ENCODE data around the gene VPS11. TPM values are rescaled to one million over a fixed set of nuclear protein-coding genes. Genes with fewer than 3 reads are reported as not detected.
"Not testable (repeated sequence)": the region's sequence is repeated elsewhere in the genome, so short reads cannot be mapped to it uniquely, and the experiment has no call there.

The VPS11 gene
- total and polyA plus RNA-seq, 8 donors, result 30.5 to 61.2 (median 55.2) TPM

GRCh38 chr11:119100246-119100970 is 32.8 kb downstream of the VPS11 start:
- Histone ChIP-seq H3K9me3 (no peaks in the 10 kb centered on the region), H3K36me3 (peaks cover 0 to 20% of the 10 kb centered on the region in 2 donors), H3K27ac (no peak overlapping the region), H3K4me3 (peak overlapping the region; percentile 73 to 87), H3K4me1 (peaks cover 14 to 39% of the 10 kb centered on the region in 2 donors), H3K27me3 (no peaks in the 10 kb centered on the region)
- intact Hi-C loops (cut with DNase I), result no loop called here
- TF ChIP-seq CTCF (IDR thresholded peaks at IDR 0.05), result no peak
- no peak for ATAC-seq
- no peak for DNase-seq

- ATAC-seq, result peak; percentile 28
- no peaks in the 10 kb centered on the region for H3K9me3 ChIP-seq
- peaks cover 16 to 37% of the 10 kb centered on the region in 2 donors for H3K4me1 ChIP-seq
- peaks cover 0 to 20% of the 10 kb centered on the region in 2 donors for H3K36me3 ChIP-seq
- peak overlapping the region; percentile 73 to 87 for H3K4me3 ChIP-seq
- TF ChIP-seq CTCF (IDR thresholded peaks at IDR 0.05), result no peak
- H3K27me3 ChIP-seq, result no peaks in the 10 kb centered on the region
- DNase-seq, result peak in 1 of 4 donors; percentile 83
- intact Hi-C loops (cut with DNase I), result no loop called here
- peak overlapping the region; percentile 92 to 95 for H3K27ac ChIP-seq
Observed at GRCh38 chr11:119100994-119101758, 33.6 kb downstream of the VPS11 start.

GRCh38 chr11:119101759-119102423 is 34.3 kb downstream of the VPS11 start, which contains the start of gene DPAGT1:
TSS of gene DPAGT1 (minus strand) at chr11:119101853. CDS start at chr11:119101655, 198 bp downstream.
- H3K27me3 ChIP-seq, result no peaks in the 10 kb centered on the region
- H3K36me3 ChIP-seq, result peaks cover 0 to 17% of the 10 kb centered on the region in 2 donors
- H3K27ac ChIP-seq, result peak within 1 kb of the TSS; percentile 92 to 95
- H3K4me1 ChIP-seq, result peaks cover 22 to 43% of the 10 kb centered on the region in 2 donors
- intact Hi-C loops (cut with DNase I), result no loop called here
- TF ChIP-seq CTCF (IDR thresholded peaks at IDR 0.05), result no peak
- H3K9me3 ChIP-seq, result no peaks in the 10 kb centered on the region
- DNase-seq, result peak; percentile 92 to 95 (median 94)
- peak; percentile 93 for ATAC-seq
- H3K4me3 ChIP-seq, result peak within 1 kb of the TSS; percentile 73 to 87

- peak overlapping the region in 1 of 2 donors; percentile 87 for H3K4me3 ChIP-seq
- H3K27ac ChIP-seq, result peak overlapping the region; percentile 92 to 95
- ATAC-seq; intact Hi-C loops (cut with DNase I); H3K27me3 ChIP-seq; H3K9me3 ChIP-seq; H3K36me3 ChIP-seq: not testable (repeated sequence)
- peak in 1 of 4 donors; percentile 21 for DNase-seq
- H3K4me1 ChIP-seq, result peaks cover 22 to 49% of the 10 kb centered on the region in 2 donors
Observed at GRCh38 chr11:119103161-119103664, 35.6 kb downstream of the VPS11 start.

GRCh38 chr11:119103793-119104192 is 36.2 kb downstream of the VPS11 start:
- DNase-seq, result no peak
- no peaks in the 10 kb centered on the region for H3K9me3 ChIP-seq
- intact Hi-C loops (cut with DNase I), result no loop called here
- no peak overlapping the region for H3K4me3 ChIP-seq
- TF ChIP-seq CTCF (IDR thresholded peaks at IDR 0.05), result no peak
- ATAC-seq, result no peak
- H3K27ac ChIP-seq, result no peak overlapping the region
- H3K4me1 ChIP-seq, result peaks cover 26 to 55% of the 10 kb centered on the region in 2 donors
- H3K36me3 ChIP-seq, result no peaks in the 10 kb centered on the region
- H3K27me3 ChIP-seq, result no peaks in the 10 kb centered on the region

Data from left lung (tissue), 10 donors.